GM18858 (cell line): Measurements from ENCODE around the gene SAE1.
A peak's percentile ranks its signal among the peaks of the same experiment; 100 is the strongest.

Source experiments
- ATAC-seq: cut with Tn5 transposase; IDR thresholded peaks from one replicate; pipeline ENCODE4 v1.9.1; 2021; ENCODE audit not compliant: unreplicated experiment

Gene SAE1

GRCh38 chr19:47158367-47158791, 27.7 kb downstream of the SAE1 start:
- no peak for ATAC-seq

GRCh38 chr19:47158879-47159503, 28.4 kb downstream of the SAE1 start:
- ATAC-seq: no peak

GRCh38 chr19:47161876-47162489, 31.3 kb downstream of the SAE1 start:
- no peak for ATAC-seq

- no peak for ATAC-seq
These were observed 37.4 kb downstream of the SAE1 start for GRCh38 chr19:47168065-47168464.

GRCh38 chr19:47172666-47173455, 42.2 kb downstream of the SAE1 start:
- no peak for ATAC-seq

GRCh38 chr19:47176071-47176626, 45.5 kb downstream of the SAE1 start:
- ATAC-seq: no peak

GRCh38 chr19:47176627-47177090, 46.0 kb downstream of the SAE1 start:
- ATAC-seq: no peak

- ATAC-seq: no peak
These were observed 49.1 kb downstream of the SAE1 start for GRCh38 chr19:47179653-47180310.

- ATAC-seq: no peak
These were observed 53.0 kb downstream of the SAE1 start for GRCh38 chr19:47183601-47184000.

- ATAC-seq: peak; percentile 78
These were observed 56.1 kb downstream of the SAE1 start for GRCh38 chr19:47186446-47187334.

- ATAC-seq: no peak
These were observed 56.7 kb downstream of the SAE1 start for GRCh38 chr19:47187335-47187655.

GRCh38 chr19:47187797-47188196, 57.2 kb downstream of the SAE1 start:
- no peak for ATAC-seq

GRCh38 chr19:47188507-47189033, 57.9 kb downstream of the SAE1 start:
- ATAC-seq: no peak

- no peak for ATAC-seq
These were observed 59.6 kb downstream of the SAE1 start for GRCh38 chr19:47190167-47190727.

GRCh38 chr19:47195434-47195833, 64.8 kb downstream of the SAE1 start:
- no peak for ATAC-seq

- ATAC-seq: no peak
These were observed 66.5 kb downstream of the SAE1 start for GRCh38 chr19:47197141-47197540.

- no peak for ATAC-seq
These were observed 69.9 kb downstream of the SAE1 start for GRCh38 chr19:47200530-47200929.

- no peak for ATAC-seq
These were observed 72.6 kb downstream of the SAE1 start for GRCh38 chr19:47203254-47203653.

GRCh38 chr19:47209319-47210179, 78.9 kb downstream of the SAE1 start:
- ATAC-seq: no peak
